Amniotic epithelial cell (primary cell): ENCODE data around the gene PPP2R3A.

Experiments
- DNase-seq: peaks from one replicate; pipeline ENCODE4 v3.0.0-alpha.2; 2010; ENCODE audit warnings: low read depth

PPP2R3A gene

DNA sequence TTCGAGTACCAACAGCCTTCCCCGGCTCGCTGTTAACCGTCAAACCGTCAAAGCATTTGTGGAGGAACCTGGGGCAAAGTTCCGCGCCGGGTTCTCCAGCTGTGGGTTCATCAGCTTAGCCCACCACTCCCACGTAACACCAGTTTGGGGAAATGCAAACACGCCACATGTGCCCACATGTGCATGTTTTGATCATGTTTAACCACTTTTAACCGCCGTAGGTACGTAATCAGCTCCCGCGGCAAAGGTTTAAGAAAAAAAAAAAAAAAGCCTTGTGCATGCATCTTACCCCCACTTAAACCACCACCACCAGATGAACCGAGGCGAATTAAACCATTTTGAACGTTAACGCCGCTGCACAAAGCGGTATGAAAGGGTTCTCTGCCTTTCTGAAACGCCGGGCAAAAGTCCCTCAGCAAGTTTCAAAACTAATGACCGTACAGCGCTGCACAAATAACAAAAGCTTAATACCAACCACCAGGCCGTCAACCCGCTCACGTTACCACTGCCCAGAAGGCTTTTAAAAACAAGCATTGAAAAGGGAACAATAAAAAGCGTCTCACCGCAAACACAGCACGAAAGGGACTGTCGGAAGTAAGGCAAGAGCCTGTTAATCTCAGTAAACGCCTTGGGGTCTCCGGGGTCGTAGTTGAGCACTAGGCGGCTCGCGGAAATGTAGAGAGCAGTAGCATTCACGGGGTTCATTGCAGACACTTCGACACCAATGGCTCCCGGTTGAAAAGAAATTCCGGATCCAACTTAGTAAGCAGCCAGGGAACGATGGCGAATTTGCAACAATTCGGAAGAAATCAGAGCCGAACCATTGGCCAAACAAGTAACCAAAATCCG lies 229.1 kb downstream of the PPP2R3A start:
- peak; percentile 37 for DNase-seq

DNA sequence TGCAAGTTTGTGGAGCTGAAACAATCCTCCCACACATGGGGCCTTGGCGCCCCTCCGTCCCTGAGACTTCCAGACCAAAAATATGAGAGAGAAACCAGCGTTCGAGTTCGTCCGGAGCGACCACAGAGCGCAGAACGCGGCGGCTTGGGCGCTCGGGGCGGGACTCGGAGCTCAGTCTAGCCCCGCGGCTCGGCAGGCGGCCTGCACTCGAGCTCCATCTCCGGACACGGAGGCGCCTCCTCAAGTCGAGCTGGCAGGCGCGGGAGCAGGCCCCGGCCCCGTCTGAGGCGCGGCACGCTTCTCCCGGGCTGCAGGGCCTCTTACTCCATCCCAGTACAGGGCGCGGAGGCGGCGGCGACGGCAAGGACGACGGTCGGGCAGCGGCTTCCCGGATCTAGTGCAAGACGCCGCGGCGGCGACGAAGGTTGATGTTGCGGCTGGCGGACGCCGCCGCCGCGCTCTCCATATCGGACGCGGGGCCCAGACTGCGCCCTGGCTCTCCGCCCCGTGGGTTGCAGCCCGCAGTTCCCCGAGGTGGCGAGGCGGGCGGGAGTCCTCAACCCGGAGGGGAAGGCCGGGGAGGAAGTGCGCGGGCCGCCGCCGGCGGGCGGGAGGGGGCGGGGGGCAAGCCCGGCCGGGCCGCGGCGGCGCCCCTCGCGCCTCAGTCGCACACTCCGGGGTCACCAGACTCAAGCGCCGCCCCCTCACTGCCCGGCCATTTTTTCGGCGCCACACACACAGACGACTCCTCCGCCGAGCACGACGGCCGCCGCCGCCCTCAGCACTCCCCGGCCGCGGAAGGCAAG lies 229.9 kb downstream of the PPP2R3A start:
- peak; percentile 67 for DNase-seq

DNA sequence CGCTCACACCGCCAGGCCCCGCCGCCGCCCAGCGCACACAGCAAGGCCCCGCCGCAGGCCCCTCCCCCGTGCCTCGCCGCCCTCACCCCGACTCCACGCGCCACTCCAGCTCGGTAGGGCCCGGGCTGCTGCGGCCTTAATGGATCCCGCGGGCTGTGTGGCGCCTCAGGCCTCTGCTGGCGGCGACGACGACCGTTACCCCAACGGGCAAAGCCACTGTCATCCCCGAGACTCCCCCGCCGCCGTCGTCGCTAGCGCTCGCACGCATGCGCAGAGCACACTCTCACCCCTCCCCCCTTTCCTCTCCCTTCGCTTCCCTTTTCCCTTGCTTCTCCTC lies 230.5 kb downstream of the PPP2R3A start, which contains the start of gene MSL2:
TSS of gene MSL2 (minus strand) at position 272 of the 337 bp plus-strand sequence. CDS start 1,222 bp downstream, outside the sequence.
- no peak for DNase-seq

DNA sequence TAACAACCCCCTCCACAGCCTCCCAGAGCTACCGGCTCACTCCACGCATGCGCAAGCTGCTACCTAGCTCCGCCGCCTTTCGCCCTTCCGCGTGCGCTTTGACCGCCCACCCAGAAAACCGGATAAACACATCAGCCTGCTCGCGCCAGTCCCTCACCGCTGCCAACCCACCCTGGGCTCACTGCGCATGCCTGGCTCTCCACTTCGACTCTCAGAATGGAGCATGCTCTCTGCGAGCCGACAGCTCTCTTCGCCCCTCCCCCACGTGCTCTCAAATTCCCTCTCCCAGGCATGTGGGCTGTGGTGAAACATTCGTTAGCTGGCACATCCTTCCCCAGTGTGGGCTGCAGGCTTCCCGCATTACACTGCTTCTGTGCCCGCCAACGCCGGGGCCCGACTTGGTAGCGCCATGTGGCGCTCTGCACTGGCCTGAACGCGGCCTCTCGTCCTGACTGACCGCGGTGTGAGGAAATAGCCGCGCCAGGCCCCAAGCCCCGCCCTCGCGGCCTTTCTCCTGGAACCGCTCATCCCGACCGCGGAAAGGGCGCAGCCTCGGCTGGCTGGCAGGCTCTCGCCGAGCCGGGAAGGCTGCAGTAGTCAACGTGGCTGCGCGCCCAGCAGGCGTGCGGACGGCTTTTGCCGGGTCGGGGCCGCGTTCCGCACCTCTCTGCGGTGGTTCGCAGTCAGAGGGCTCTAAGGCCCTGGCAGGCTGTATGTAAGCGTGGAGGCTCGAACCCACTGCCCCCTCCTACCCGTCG lies 231.1 kb downstream of the PPP2R3A start:
- peak; percentile 99 for DNase-seq

DNA sequence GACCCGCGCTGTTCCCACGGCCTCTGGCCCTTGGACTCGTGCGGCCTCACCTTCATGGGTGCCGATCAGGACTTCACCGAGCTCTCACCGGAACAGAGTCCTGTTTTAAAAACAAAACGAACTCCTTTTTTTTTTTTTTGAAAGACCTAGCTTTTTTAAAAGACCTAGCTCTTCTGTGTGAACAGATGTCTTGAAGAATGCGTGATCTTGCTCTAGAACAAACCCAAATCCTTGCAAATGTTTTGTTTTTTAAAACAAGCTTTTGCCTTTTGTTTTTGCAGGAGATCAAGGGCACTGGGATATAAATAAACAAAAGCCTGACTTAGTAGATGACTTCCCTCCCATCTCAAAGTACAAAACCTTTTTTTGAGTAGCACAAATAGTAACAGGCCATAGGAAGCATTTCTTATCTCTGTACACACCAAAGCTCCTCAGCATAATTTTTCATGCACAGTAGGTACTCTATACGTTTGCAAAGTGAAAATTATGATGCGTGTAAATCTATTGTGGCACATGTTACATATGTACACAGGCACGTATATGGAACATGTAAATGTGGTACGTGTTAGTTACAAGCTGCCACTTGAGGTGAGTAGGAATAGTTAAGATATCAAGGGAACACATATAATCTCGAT lies 231.7 kb downstream of the PPP2R3A start:
- no peak for DNase-seq
